Esophagus (tissue), 2 donors: ENCODE data around the gene C15orf39. TPM values are rescaled to one million over a fixed set of nuclear protein-coding genes. Genes with fewer than 3 reads are reported as not detected.
"Not testable (repeated sequence)": the region's sequence is repeated elsewhere in the genome, so short reads cannot be mapped to it uniquely, and the experiment has no call there.

Source experiments
- H3K27ac ChIP-seq, 2 donors: one replicate each; pipeline ENCODE4 v1.5.1; 2013; ENCODE audit warnings: low read depth in 2 of 2, mild to moderate bottlenecking in 2 of 2, inconsistent platforms in 1 of 2, low read length in 1 of 2, moderate library complexity in 1 of 2
- H3K27me3 ChIP-seq, 2 donors: one replicate each; pipeline ENCODE4 v1.6.1; 2013; ENCODE audit warnings: low read length in 2 of 2, control low read depth in 1 of 2, mild to moderate bottlenecking in 1 of 2; ENCODE audit not compliant: insufficient read depth in 2 of 2, control insufficient read depth in 1 of 2
- H3K36me3 ChIP-seq, 2 donors: one replicate each; pipeline ENCODE4 v1.6.1; 2013; ENCODE audit warnings: low read length in 1 of 2; ENCODE audit not compliant: control insufficient read depth in 2 of 2, insufficient read depth in 2 of 2
- H3K4me1 ChIP-seq, 2 donors: one replicate each; pipeline ENCODE4 v1.6.1; 2013; ENCODE audit warnings: low read length in 1 of 2; ENCODE audit not compliant: control insufficient read depth in 2 of 2, insufficient read depth in 2 of 2
- H3K4me3 ChIP-seq, 2 donors: one replicate each; pipeline ENCODE4 v1.5.1; 2013; ENCODE audit warnings: low read length in 2 of 2, mild to moderate bottlenecking in 2 of 2, low read depth in 1 of 2, moderate library complexity in 1 of 2
- H3K9me3 ChIP-seq, 2 donors: one replicate each; pipeline ENCODE4 v1.6.1; 2013; ENCODE audit warnings: mild to moderate bottlenecking in 2 of 2, low read depth in 1 of 2, low read length in 1 of 2, moderate library complexity in 1 of 2; ENCODE audit not compliant: control insufficient read depth in 2 of 2, insufficient read depth in 1 of 2
- WGBS, 2 donors: extraction: QIAGEN DNeasy Blood & Tissue Kit; methylation state at CpG; one replicate each; pipeline ENCODE4 v1.1.7; 2013; 5-methylcytosine and 5-hydroxymethylcytosine counted together
- polyA plus RNA-seq, 2 donors: library from polyadenylated mRNA; stranded (reverse); fragments of 200-250 nt; gene quantifications; one replicate each; pipeline ENCODE4 v1.2.3, GENCODE V29; 2013
- donor health status: healthy with polysubstance abuse.
- donor health status: Bipolar disorder and iron deficiency.

Gene C15orf39
- polyA plus RNA-seq, 2 donors = 14.7 to 15.7 TPM

- H3K27ac ChIP-seq, H3K4me1 ChIP-seq, H3K4me3 ChIP-seq, H3K9me3 ChIP-seq, H3K27me3 ChIP-seq, H3K36me3 ChIP-seq: not testable (repeated sequence)
- 46 to 54% methylated on average over 4 of the region's 4 CpGs for WGBS, 2 donors
Measured at GRCh38 chr15:75251343-75251742, 49.7 kb downstream of the C15orf39 start.

GRCh38 chr15:75252285-75252684 lies 50.6 kb downstream of the C15orf39 start:
- not testable (repeated sequence) for H3K4me3 ChIP-seq, H3K4me1 ChIP-seq, H3K9me3 ChIP-seq, H3K27me3 ChIP-seq, H3K27ac ChIP-seq, H3K36me3 ChIP-seq
- WGBS, 2 donors = 83% methylated on average over 4 of the region's 4 CpGs

DNA sequence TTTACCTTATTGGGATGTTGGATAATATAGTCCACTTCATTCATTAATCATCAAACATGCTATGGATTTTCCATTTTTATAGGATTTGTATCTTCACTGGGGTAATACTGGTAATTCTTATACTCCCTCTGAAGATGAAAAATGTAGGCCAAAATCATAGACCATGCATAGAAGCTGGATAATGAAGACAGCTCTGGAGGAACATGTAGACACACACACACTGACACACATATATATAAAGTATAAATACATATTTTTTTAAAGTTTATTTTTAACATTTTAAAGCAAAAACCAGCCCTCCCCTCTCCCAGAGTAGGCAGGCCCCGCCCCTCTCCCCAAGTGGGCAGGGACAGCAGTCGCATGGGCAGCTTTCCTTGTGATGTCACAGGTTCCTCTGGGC lies 56.4 kb downstream of the C15orf39 start, which contains the start of gene GOLGA6C:
TSS of gene GOLGA6C (plus strand) at position 301 of the 400 bp plus-strand sequence. CDS start 265 bp downstream, outside the sequence.
- not testable (repeated sequence) for H3K27me3 ChIP-seq, H3K27ac ChIP-seq, H3K36me3 ChIP-seq, H3K4me1 ChIP-seq, H3K9me3 ChIP-seq, H3K4me3 ChIP-seq
- WGBS, 2 donors = no CpG with 5 or more reads among the region's 2 CpGs

GRCh38 chr15:75258620-75259343 lies 57.1 kb downstream of the C15orf39 start:
- H3K4me3 ChIP-seq, H3K27ac ChIP-seq, H3K27me3 ChIP-seq, H3K9me3 ChIP-seq, H3K36me3 ChIP-seq, H3K4me1 ChIP-seq: not testable (repeated sequence)
- 75 to 76% methylated on average over 11 of the region's 16 CpGs for WGBS, 2 donors

- WGBS, 2 donors = no CpG with 5 or more reads among the region's 3 CpGs
- not testable (repeated sequence) for H3K36me3 ChIP-seq, H3K27ac ChIP-seq, H3K4me1 ChIP-seq, H3K27me3 ChIP-seq, H3K9me3 ChIP-seq, H3K4me3 ChIP-seq
Measured at GRCh38 chr15:75259873-75260272, 58.2 kb downstream of the C15orf39 start.

Other genes with a start within 250 kb of the C15orf39 start
- 1 to 10 TPM; 2.8 to 7.4 TPM for gene RPP25, start 245.1 kb upstream of the C15orf39 start, polyA plus RNA-seq
- gene SCAMP5, start 206.3 kb upstream of the C15orf39 start, polyA plus RNA-seq = under 1 TPM; 0.24 to 0.41 TPM
- 10 to 100 TPM; 19.1 to 25.9 TPM for gene PPCDC, start 178.3 kb upstream of the C15orf39 start, polyA plus RNA-seq
- not detected for gene GOLGA6C, start 56.5 kb downstream of the C15orf39 start, polyA plus RNA-seq
- gene GOLGA6D, start 81.0 kb downstream of the C15orf39 start, polyA plus RNA-seq = not detected
- gene COMMD4, start 134.2 kb downstream of the C15orf39 start, polyA plus RNA-seq = 10 to 100 TPM; 52.4 to 66.1 TPM
- gene NEIL1, start 145.2 kb downstream of the C15orf39 start, polyA plus RNA-seq = 10 to 100 TPM; 13.2 to 32.5 TPM
- 100 to 1,000 TPM; 107 to 185 TPM for gene MAN2C1, start 166.7 kb downstream of the C15orf39 start, polyA plus RNA-seq
- gene SIN3A, start 249.8 kb downstream of the C15orf39 start, polyA plus RNA-seq = 10 to 100 TPM in 1 of 2 donors, 1 to 10 TPM in 1; 7.2 to 10.4 TPM